Right cardiac atrium (tissue), 5 donors: ENCODE measurements around the gene TACR2. TPM values are rescaled to one million over a fixed set of nuclear protein-coding genes. Genes with fewer than 3 reads are reported as not detected.

Source experiments
- ATAC-seq, 2 donors: fragments of 200-7000 bp; cut with Tn5 transposase; one replicate each; pipeline versions ENCODE4 v1.8.0 to v1.9.1; 2020; ENCODE audit warnings: moderate library complexity in 2 of 2, mild to moderate bottlenecking in 1 of 2
- DNase-seq, 3 donors: peaks; one replicate each; pipeline ENCODE4 v3.0.0-alpha.2; 2020
- H3K27ac ChIP-seq: one replicate; pipeline ENCODE4 v1.5.1; 2013; ENCODE audit warnings: mild to moderate bottlenecking, low read length, control low read depth, moderate library complexity
- H3K27me3 ChIP-seq: one replicate; pipeline ENCODE4 v1.6.1; 2013; ENCODE audit not compliant: control insufficient read depth, insufficient read depth
- H3K4me1 ChIP-seq: one replicate; pipeline ENCODE4 v1.6.1; 2013; ENCODE audit warnings: low read length; ENCODE audit not compliant: control insufficient read depth, insufficient read depth
- H3K4me3 ChIP-seq: one replicate; pipeline ENCODE4 v1.5.1; 2013; ENCODE audit warnings: low read length, control low read depth
- H3K9me3 ChIP-seq: one replicate; pipeline ENCODE4 v1.6.1; 2013; ENCODE audit warnings: low read length; ENCODE audit not compliant: control insufficient read depth
- WGBS: extraction: QIAGEN DNeasy Blood & Tissue Kit; methylation state at CpG from one replicate; pipeline ENCODE4 v1.1.7; 2013; 5-methylcytosine and 5-hydroxymethylcytosine counted together
- intact Hi-C, 4 donors: fragments of 100-400 bp; cut with DNase I; formaldehyde crosslinking; loops; one replicate each; pipeline versions ENCODE4 v1.11.0 to v1.14.0; 2022 to 2023
- polyA plus RNA-seq: library from polyadenylated mRNA; stranded (reverse); fragments of 200-250 nt; gene quantifications from one replicate; pipeline ENCODE4 v1.2.3, GENCODE V29; 2013
- total RNA-seq, 4 donors: library from RNA; stranded (reverse); fragmentation: NEBNext Ultra II Directional; extraction: Animal tissue kit (Norgen Biotek cat#: 25700); gene quantifications; one replicate each; pipeline ENCODE4 v1.2.1, GENCODE V29; 2021
- donor health status: healthy with polysubstance abuse.
- donor health status: DM: no; HTN: yes; CAD: no.
- donor health status: DM: no; HTN: no; CAD: no.
- donor health status: DM: no; HTN: yes; CAD: no; lungs with severe emphysema.
- donor health status: DM: yes; HTN: yes; CAD: no.

Gene TACR2
- total and polyA plus RNA-seq, 5 donors = 0.26 to 0.53 (median 0.28) TPM

GRCh38 chr10:69387500-69387899, 29.2 kb downstream of the TACR2 start:
- DNase-seq = no peak

GRCh38 chr10:69385454-69386350, 31.0 kb downstream of the TACR2 start:
- intact Hi-C loops = no loop called here
- Histone ChIP-seq H3K27me3 (no peaks in the 10 kb centered on the region), H3K9me3 (no peaks in the 10 kb centered on the region), H3K4me1 (peaks cover 1% of the 10 kb centered on the region), H3K27ac (no peak overlapping the region), H3K4me3 (no peak overlapping the region)
- no peak for ATAC-seq
- DNase-seq = peak in 1 of 3 donors; percentile 3
- WGBS = 90% methylated on average over 11 of the region's 11 CpGs

More at GRCh38 chr10:69387500-69387899, 29.2 kb downstream of the TACR2 start:
- Histone ChIP-seq H3K27ac (no peak overlapping the region), H3K4me1 (peaks cover 1% of the 10 kb centered on the region), H3K9me3 (no peaks in the 10 kb centered on the region), H3K4me3 (no peak overlapping the region), H3K27me3 (no peaks in the 10 kb centered on the region)
- WGBS = 90% methylated on average over 3 of the region's 3 CpGs
- no peak for ATAC-seq
- intact Hi-C loops = no loop called here

- no peaks in the 10 kb centered on the region for H3K27me3 ChIP-seq
- intact Hi-C loops = loop anchor here in 1 of 4 donors (5.0 kb wide), 1 partner anchor 62 kb away; no protein-coding TSS in a partner anchor
- no peak overlapping the region for H3K4me3 ChIP-seq
- H3K27ac ChIP-seq = no peak overlapping the region
- DNase-seq (peak in 1 of 3 donors; percentile 35), ATAC-seq (no peak)
- no peaks in the 10 kb centered on the region for H3K9me3 ChIP-seq
- H3K4me1 ChIP-seq = peaks cover 1% of the 10 kb centered on the region
- 87% methylated on average over 10 of the region's 10 CpGs for WGBS
Observed at GRCh38 chr10:69384320-69384719, 32.4 kb downstream of the TACR2 start.

GRCh38 chr10:69383558-69383957, 33.2 kb downstream of the TACR2 start:
- intact Hi-C loops = loop anchor here in 1 of 4 donors (5.0 kb wide), 1 partner anchor 61 kb away; no protein-coding TSS in a partner anchor
- DNase-seq (peak; percentile 41 to 70 (median 70)), ATAC-seq (peak; percentile 54 to 57)
- Histone ChIP-seq H3K27me3 (no peaks in the 10 kb centered on the region), H3K4me3 (no peak overlapping the region), H3K27ac (no peak overlapping the region), H3K9me3 (no peaks in the 10 kb centered on the region), H3K4me1 (peaks cover 1% of the 10 kb centered on the region)
- 42% methylated on average over 3 of the region's 3 CpGs for WGBS

GRCh38 chr10:69382382-69383117, 34.2 kb downstream of the TACR2 start:
- DNase-seq (peak in 1 of 3 donors; percentile 53), ATAC-seq (no peak)
- Histone ChIP-seq H3K4me3 (no peak overlapping the region), H3K4me1 (peaks cover 1% of the 10 kb centered on the region), H3K27me3 (no peaks in the 10 kb centered on the region), H3K9me3 (no peaks in the 10 kb centered on the region), H3K27ac (no peak overlapping the region)
- 76% methylated on average over 26 of the region's 26 CpGs for WGBS
- intact Hi-C loops = loop anchor here in 1 of 4 donors (5.0 kb wide), 1 partner anchor 60 kb away; no protein-coding TSS in a partner anchor

- WGBS = 93% methylated on average over 16 of the region's 16 CpGs
- H3K27me3 ChIP-seq = no peaks in the 10 kb centered on the region
- intact Hi-C loops = loop anchor here (5.0 to 10.0 kb wide), 4 partner anchors 47 to 62 kb away; no protein-coding TSS in a partner anchor
- no peaks in the 10 kb centered on the region for H3K9me3 ChIP-seq
- no peak overlapping the region for H3K27ac ChIP-seq
- peaks cover 15% of the 10 kb centered on the region for H3K4me1 ChIP-seq
- ATAC-seq (no peak), DNase-seq (no peak)
- no peak overlapping the region for H3K4me3 ChIP-seq
Observed at GRCh38 chr10:69379800-69380199, 36.9 kb downstream of the TACR2 start.

GRCh38 chr10:69377933-69378332, 38.8 kb downstream of the TACR2 start:
- H3K9me3 ChIP-seq = no peaks in the 10 kb centered on the region
- ATAC-seq (peak; percentile 46 to 82), DNase-seq (peak in 1 of 3 donors; percentile 60)
- H3K27ac ChIP-seq = peak overlapping the region; percentile 14
- peaks cover 17% of the 10 kb centered on the region for H3K4me1 ChIP-seq
- 25% methylated on average over 3 of the region's 3 CpGs for WGBS
- H3K27me3 ChIP-seq = no peaks in the 10 kb centered on the region
- intact Hi-C loops = loop anchor here (5.0 to 10.0 kb wide), 3 partner anchors 46 to 61 kb away; no protein-coding TSS in a partner anchor
- H3K4me3 ChIP-seq = no peak overlapping the region

GRCh38 chr10:69377191-69377590, 39.5 kb downstream of the TACR2 start:
- H3K27ac ChIP-seq = peak overlapping the region; percentile 30
- intact Hi-C loops = loop anchor here (5.0 to 10.0 kb wide), 3 partner anchors 45 to 60 kb away; no protein-coding TSS in a partner anchor
- DNase-seq (no peak), ATAC-seq (peak in 1 of 2 donors; percentile 3)
- H3K27me3 ChIP-seq = no peaks in the 10 kb centered on the region
- H3K9me3 ChIP-seq = no peaks in the 10 kb centered on the region
- 59% methylated on average over 6 of the region's 6 CpGs for WGBS
- H3K4me3 ChIP-seq = no peak overlapping the region
- peaks cover 17% of the 10 kb centered on the region for H3K4me1 ChIP-seq

- DNase-seq = no peak
- Histone ChIP-seq H3K4me1 (peaks cover 18% of the 10 kb centered on the region), H3K27me3 (no peaks in the 10 kb centered on the region), H3K27ac (peak overlapping the region; percentile 30), H3K4me3 (no peak overlapping the region), H3K9me3 (no peaks in the 10 kb centered on the region)
- intact Hi-C loops = loop anchor here (5.0 to 10.0 kb wide), 3 partner anchors 44 to 59 kb away; no protein-coding TSS in a partner anchor
- 83% methylated on average over 11 of the region's 11 CpGs for WGBS
- ATAC-seq = no peak
Observed at GRCh38 chr10:69376662-69377061, 40.1 kb downstream of the TACR2 start.

- H3K27ac ChIP-seq = peak overlapping the region; percentile 37
- 15% methylated on average over 19 of the region's 19 CpGs for WGBS
- DNase-seq (peak; percentile 48 to 81 (median 79)), ATAC-seq (peak; percentile 67 to 85)
- H3K9me3 ChIP-seq = no peaks in the 10 kb centered on the region
- H3K4me3 ChIP-seq = no peak overlapping the region
- intact Hi-C loops = loop anchor here (5.0 to 10.0 kb wide), 3 partner anchors 43 to 58 kb away; no protein-coding TSS in a partner anchor
- H3K4me1 ChIP-seq = peaks cover 18% of the 10 kb centered on the region
- H3K27me3 ChIP-seq = no peaks in the 10 kb centered on the region
Observed at GRCh38 chr10:69375307-69376151, 41.2 kb downstream of the TACR2 start.
